Measurements from ENCODE around the gene AMY2B.
"Not testable (repeated sequence)": the region's sequence is repeated elsewhere in the genome, so short reads cannot be mapped to it uniquely, and the experiment has no call there.

Gene AMY2B

DNA sequence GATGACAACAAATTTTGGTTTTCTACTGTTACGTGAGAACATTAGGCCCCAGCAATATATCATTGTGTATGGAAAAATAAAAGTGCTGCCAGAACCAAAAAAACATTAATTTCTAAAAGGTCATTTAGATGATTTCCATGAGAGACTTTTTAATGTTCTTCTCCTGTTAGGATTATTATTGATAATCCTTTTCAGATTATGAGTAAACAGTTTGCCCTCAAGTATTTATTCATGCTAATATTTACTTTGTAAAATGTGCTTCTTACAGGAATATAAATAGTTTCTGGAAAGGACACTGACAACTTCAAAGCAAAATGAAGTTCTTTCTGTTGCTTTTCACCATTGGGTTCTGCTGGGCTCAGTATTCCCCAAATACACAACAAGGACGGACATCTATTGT is at the start of gene AMY2B:
AMY2B (plus strand) TSS at position 301 of the 400 bp plus-strand sequence; CDS start at position 315, 14 bp downstream.
- TF ChIP-seq GATA2, GATA3 (IDR thresholded peaks at IDR 0.05; ENCODE audit: low read depth, low read length): not testable (repeated sequence)

DNA sequence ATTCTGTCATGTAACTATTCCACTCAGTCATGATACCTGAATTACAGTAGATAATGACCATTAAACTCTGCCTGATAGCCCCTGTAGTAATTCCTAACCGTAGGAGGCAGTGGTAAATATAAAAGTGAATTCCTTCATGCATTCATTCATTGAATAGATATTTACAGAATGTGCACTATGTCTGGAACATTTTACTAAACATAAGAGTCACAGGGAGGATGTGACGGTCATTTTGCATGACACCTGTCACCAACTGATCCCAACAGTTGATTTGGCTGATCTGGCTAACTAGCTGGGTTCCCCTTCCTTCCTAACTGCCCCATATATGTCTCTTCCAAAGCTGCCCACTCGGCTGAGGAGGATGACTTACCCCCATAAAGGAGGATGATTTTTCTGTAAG is 48.0 kb upstream of the AMY2B start:
- TF ChIP-seq GATA3 (IDR thresholded peaks at IDR 0.05; ENCODE audit: low read depth, low read length) (no peak), GATA2 (IDR thresholded peaks at IDR 0.05; ENCODE audit: low read depth, low read length) (no peak)

DNA sequence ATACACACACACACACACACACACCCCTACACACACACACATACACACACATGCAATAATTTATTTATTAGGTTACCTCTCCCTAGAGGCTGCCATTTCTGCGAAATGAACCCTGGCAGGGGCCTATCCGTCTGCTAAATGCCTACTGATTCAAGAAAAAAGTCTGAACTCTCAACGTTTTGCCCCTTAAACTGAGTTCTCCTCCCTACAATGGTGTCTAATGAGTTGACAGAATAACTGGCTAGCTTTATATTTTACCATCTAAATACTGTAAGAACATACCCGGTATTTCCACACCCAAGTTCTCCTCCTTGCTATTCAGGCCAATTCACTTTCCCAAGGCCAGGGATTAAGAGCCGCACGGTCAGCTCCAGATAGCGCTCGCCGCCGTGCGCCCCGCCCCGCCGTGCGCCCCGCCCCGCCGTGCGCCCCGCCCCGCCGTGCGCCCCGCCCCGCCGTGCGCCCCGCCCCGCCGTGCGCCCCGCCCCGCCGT is 46.2 kb upstream of the AMY2B start:
- TF ChIP-seq GATA2 (IDR thresholded peaks at IDR 0.05; ENCODE audit: low read depth, low read length) (no peak), GATA3 (IDR thresholded peaks at IDR 0.05; ENCODE audit: low read depth, low read length) (no peak)

DNA sequence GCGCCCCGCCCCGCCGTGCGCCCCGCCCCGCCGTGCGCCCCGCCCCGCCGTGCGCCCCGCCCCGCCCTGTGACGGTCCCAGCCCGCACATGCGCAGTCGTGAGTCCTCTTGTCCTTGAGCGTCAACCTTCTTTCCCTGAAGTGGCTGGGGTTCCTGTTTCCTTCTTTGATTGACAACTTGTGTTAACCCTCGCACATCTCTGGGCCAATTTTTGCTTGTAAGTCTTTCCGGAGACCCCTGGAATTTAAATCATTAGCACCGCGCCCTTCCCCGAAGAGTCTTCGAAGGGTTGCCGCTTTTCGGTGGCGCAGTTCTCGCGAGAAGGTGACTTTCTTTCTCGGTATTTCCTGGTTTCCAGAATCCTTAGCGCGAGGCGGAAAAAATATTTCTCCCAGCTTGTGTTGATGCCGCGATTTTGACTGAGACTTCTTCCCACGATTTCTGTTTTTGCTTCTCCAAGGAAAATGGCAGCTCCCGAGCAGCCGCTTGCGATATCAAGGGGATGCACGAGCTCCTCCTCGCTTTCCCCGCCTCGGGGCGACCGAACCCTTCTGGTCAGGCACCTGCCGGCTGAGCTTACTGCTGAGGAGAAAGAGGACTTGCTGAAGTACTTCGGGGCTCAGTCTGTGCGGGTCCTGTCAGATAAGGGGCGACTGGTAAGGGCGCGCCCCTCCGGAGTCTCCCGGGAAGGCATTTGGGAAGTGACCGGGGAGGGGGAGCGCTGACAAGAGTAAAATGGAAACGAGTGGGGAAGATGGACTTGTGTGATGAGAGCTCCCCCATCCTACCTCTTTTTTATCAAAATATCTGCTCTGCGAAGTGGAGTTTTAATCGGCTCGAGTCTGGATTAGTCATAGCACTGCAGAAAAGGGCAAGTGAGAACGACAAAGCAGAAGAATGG is 45.5 kb upstream of the AMY2B start, which contains the start of gene RNPC3:
RNPC3 (plus strand) TSS at position 93 of the 901 bp plus-strand sequence; CDS start at position 465, 372 bp downstream.
- TF ChIP-seq GATA2 (IDR thresholded peaks at IDR 0.05; ENCODE audit: low read depth, low read length), result no peak; the same call in 1 of the 2 replicates
- no peak for TF ChIP-seq GATA3 (IDR thresholded peaks at IDR 0.05; ENCODE audit: low read depth, low read length)

DNA sequence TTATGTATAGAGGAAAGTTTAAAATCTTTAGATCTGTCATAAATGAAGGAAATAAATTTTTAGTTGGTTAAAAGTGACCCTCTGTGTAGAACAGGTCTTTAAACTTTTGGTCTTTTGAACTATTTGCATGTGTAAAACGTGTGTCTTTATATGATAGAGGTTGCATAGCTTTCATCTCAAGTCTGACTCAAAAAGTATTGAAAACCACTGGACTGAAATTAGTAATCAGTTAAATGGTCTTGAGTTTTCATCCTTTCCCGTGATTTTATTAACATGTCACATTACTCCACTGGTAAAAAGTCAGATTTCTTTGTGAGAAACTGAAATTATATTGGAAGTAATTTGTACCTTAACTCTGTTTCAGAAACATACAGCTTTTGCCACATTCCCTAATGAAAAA is 44.1 kb upstream of the AMY2B start:
- TF ChIP-seq GATA3 (IDR thresholded peaks at IDR 0.05; ENCODE audit: low read depth, low read length) (no peak), GATA2 (IDR thresholded peaks at IDR 0.05; ENCODE audit: low read depth, low read length) (no peak)

DNA sequence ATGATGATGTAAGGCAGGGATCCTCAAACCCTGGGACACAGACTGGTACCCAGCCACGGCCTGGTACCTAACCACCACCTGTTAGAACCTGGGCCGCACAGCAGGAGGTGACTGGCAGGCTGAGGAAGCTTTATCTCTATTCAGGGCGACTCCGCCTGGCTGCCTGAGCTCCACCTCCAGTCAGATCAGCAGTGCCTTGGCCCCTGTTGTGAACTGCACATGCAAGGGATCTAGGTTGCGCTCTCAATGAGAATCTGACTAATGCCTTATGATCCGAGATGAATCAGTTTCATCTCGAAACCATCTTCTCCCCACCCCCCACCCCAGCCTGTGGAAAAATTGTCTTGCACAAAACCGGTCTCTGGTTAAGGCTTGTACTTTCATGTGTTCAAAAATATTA is 41.6 kb upstream of the AMY2B start:
- TF ChIP-seq GATA2 (IDR thresholded peaks at IDR 0.05; ENCODE audit: low read depth, low read length) (no peak), GATA3 (IDR thresholded peaks at IDR 0.05; ENCODE audit: low read depth, low read length) (no peak)

DNA sequence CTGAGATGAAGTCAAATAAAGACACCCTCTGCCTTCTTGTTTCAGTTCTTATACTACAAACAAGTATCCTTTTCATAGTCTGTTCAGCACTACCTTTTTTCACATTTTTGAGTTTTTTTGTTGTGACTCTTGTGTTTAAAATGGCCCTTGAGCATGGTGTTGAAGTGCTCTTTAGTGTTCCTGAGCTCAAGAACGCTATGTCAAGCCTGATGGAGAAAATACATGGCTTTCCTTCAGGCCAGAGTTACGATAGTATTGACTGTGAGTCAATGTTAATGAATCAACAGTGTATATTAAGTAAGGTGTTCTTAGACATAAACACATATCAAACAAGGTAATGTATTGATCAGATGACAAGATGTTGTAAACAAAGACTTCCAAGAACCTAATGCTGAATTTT is 33.2 kb upstream of the AMY2B start:
- TF ChIP-seq GATA3 (IDR thresholded peaks at IDR 0.05; ENCODE audit: low read depth, low read length) (no peak), GATA2 (IDR thresholded peaks at IDR 0.05; ENCODE audit: low read depth, low read length) (no peak)

DNA sequence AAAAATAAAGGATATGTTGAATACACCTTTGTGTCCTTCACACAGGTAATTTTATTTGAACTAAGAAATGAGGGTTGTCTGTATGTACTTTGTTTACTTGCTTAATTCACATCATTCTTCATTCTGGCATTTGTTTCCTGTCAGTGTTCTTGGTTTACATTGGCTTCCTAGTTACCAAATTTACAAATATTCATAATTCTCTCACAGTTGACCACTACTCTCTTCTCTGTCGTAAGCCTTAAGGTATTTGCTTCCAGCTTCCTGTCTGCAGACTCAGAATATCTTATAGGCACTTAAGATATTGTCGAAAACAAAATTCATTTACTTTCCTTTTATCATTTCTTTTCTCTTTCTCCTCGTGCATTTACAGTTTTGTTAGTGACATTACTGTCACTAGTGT is 30.0 kb upstream of the AMY2B start:
- no peak for TF ChIP-seq GATA3 (IDR thresholded peaks at IDR 0.05; ENCODE audit: low read depth, low read length)
- no peak for TF ChIP-seq GATA2 (IDR thresholded peaks at IDR 0.05; ENCODE audit: low read depth, low read length)

DNA sequence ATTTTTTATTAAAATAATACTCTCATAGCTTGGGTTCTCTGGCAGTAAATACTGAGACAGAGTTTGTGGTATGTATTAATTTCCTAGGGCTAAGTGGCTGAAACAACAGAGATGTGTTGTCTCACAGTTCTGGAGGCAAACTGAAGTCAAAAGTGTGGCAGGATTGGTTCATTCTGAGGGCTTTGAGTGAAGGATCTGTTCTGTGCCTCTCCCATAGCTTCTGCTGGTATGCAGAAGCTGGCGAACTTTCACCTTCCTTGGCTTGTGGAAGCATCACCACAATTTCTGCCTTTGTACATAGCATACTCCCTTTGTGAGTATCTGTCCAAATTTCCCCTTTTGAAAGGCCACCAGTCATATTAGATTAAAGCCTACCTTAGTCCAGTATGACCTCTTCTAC is 24.9 kb upstream of the AMY2B start:
- TF ChIP-seq GATA3 (IDR thresholded peaks at IDR 0.05; ENCODE audit: low read depth, low read length), result no peak
- TF ChIP-seq GATA2 (IDR thresholded peaks at IDR 0.05; ENCODE audit: low read depth, low read length), result no peak

DNA sequence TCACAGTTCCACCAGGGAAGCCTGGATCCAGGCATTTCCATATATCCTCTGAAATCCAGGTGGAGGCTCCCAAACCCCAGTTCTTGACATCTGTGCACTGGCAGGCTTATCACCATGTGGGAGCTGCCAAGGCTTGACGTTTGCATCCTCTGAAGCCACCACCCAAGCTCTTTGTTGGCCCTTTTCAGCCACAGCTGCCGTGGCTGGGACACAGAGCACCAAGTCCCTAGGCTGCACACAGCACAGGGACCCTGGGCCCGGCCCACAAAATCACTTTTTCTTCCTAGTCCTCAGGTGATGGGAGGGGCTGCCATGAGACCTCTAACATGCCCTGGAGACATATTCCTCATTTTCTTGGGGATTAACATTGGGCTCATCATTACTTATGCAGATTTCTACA is 23.5 kb upstream of the AMY2B start:
- TF ChIP-seq GATA3 (IDR thresholded peaks at IDR 0.05; ENCODE audit: low read depth, low read length) (no peak), GATA2 (IDR thresholded peaks at IDR 0.05; ENCODE audit: low read depth, low read length) (no peak)

DNA sequence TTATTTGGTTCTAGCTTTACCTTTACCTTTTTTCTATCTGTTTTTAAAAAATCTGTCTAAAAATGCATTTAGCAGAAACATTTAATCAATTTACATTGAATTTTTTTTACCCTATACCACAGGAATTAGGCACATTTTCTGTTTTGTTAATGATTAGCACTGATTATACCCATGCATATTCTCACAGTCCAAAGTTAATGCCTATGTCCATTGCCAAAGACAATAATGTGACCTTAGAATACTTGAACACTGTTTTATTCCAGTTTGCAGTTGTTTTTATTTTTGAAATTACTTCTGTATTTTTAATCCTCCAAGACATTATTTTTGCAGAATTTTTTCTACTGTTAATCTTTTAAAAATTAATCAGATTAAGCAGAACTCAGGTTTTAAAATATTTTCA is 11.0 kb upstream of the AMY2B start:
- no peak for TF ChIP-seq GATA2 (IDR thresholded peaks at IDR 0.05; ENCODE audit: low read depth, low read length)
- no peak for TF ChIP-seq GATA3 (IDR thresholded peaks at IDR 0.05; ENCODE audit: low read depth, low read length)

DNA sequence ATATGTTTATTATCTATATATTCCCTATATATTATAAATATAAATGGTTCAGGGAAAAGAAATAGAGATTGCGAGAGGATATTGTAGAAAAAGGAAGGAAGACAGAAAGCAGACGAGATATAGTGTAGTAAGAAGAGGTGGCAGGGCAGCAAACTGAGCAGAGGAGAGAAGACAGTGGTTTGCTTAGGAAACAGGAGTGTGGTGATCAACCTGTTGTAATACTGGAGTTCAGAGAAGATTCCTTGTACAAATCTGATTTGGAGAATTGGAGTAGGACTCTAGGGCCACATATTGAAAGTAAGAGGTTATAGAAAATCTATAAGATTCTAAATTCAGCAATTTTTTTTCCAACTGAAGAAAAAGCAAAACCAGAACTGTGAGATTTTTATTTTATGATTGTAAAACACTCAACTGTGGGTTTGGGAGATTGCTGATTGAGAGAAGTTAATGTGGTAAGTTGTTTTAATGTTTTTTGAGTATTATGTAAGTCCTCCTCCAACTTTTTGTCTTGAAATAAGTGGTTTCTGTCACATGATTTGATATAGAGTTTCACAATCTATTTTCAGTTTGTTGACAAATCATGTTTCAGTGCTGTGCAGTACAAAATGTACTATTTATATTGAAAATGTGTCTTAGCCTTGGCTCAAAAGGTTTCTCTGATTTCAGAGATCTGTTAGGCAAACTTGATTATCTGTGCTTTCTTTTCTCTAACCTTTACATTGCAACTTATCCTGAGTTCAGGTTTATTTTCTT is 9.6 kb upstream of the AMY2B start:
- TF ChIP-seq GATA2 (IDR thresholded peaks at IDR 0.05; ENCODE audit: low read depth, low read length) (no peak), GATA3 (IDR thresholded peaks at IDR 0.05; ENCODE audit: low read depth, low read length) (no peak)

DNA sequence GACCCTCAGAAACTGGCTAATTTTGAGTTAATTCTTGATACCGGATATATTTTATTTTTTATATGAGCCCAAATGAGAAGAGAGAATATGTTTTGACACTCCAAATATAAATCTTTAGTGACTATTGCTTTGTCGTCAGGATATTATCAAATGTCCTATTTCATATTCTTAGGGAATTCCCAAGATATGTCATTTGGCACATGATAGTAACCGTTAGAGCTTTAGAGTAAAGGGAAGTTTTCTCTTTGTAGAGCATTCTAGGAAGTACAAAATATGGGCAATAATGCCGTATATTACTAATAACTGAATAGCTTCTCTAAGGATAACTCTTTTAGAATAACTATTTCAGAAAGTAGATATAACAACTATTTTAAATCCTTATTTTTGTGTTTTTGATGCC is 8.3 kb upstream of the AMY2B start:
- no peak for TF ChIP-seq GATA3 (IDR thresholded peaks at IDR 0.05; ENCODE audit: low read depth, low read length)
- TF ChIP-seq GATA2 (IDR thresholded peaks at IDR 0.05; ENCODE audit: low read depth, low read length), result no peak

DNA sequence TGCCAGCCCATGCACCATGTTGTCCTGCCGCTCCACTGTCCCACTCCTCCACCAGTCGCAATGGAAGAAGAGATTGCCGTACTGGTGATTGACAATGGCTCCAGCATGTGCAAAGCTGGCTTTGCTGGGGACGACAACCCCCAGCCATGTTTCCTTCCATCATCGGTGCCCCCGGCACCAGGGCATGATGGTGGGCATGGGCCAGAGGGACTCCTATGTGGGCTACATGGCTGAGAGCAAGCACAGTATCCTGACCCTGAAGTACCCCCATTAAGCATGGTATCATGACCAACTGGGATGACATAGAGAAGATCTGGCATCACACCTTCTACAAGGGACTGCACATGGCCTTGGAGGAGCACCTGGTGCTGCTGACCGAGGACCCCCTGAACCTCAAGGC is 1.9 kb upstream of the AMY2B start:
- TF ChIP-seq GATA3 (IDR thresholded peaks at IDR 0.05; ENCODE audit: low read depth, low read length) (no peak), GATA2 (IDR thresholded peaks at IDR 0.05; ENCODE audit: low read depth, low read length) (no peak)

All from SH-SY5Y (cell line).